GM19351 (cell line): ENCODE results near the gene ASPG.

Experiments
- ATAC-seq: cut with Tn5 transposase; IDR thresholded peaks from one replicate; pipeline ENCODE4 v1.9.1; 2021; ENCODE audit warnings: mild to moderate bottlenecking, moderate library complexity; ENCODE audit not compliant: unreplicated experiment

The ASPG gene

DNA sequence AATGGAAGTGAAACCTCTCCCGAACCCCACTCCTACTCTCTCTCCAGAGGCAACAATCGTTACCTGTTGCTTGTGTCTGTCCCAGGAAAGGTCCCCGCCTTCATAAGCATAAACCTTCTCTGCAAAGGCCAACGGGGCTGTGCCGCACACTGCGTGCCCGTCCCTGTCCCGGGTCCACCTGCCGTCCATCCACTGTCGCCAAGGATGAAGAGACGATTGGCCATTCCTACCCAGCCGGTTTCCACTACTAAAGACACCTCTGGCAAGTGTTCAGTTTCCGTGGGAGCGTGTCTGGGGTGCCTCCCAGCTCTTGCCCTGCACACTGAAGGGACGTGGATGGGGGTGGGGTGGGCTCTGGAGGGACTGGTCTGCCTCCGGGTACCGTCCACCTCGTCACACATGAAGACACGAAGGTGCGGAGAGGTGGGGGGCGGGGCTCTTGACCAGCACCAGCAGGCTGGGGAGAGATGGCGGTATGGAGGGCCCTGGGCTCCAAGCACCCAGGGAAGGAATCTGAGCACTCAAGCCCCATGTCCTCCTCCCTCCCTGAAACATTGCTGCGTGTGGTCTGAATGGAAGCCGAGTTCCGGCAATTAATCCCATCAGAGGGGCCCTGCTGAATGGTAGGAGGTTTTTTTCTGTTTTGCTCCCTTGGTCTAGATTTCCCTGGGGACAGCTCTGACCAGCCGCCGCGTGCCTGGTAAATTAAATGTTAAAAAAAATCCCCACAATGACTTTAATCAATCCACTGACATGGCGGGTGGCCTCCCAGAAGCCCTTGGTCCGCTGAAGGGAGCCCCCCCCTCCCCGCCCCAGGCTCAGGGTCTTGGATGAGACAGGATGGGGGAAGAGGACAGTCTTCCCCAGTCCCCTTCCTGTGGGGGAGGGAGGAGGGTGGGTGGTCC lies 48.8 kb downstream of the ASPG start:
- no peak for ATAC-seq

DNA sequence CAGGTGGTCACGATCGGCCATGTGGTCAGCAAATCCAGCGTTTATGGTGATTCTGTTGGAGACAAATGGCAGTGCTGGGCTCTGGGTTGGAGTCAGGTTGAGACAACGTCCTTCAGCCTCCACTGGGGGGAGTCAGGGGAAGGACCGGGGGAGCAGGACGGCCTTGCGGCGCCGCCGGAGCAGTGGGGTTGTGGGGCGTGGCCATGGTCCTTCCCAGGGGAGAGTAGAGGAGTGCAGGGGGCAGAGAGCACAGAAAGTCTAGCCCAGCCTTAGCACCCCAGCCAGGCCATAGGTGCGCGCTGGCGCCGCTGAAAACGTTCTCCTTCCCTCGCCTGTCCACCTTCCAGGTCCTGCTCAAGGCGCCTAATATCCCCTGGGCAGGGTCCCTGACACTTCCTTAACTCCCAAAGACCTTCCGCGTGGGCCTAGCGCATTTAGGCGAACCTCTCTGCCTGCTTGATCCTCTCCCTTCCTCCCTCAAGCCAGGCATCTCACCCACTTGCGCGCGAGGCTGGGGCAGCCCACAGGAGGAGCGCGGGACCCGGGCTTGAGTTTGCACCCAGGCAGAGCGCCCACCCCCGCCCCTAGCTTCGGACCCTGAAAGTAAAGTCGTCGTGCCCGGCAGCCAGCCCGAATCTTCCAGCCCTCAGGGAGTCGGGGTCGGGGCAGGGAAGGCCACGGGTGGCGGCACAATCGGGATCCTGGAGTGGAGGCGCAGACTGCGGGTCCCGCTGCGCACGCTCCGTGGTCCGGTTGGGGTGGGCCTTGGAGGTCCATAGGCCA lies 49.8 kb downstream of the ASPG start:
- no peak for ATAC-seq

DNA sequence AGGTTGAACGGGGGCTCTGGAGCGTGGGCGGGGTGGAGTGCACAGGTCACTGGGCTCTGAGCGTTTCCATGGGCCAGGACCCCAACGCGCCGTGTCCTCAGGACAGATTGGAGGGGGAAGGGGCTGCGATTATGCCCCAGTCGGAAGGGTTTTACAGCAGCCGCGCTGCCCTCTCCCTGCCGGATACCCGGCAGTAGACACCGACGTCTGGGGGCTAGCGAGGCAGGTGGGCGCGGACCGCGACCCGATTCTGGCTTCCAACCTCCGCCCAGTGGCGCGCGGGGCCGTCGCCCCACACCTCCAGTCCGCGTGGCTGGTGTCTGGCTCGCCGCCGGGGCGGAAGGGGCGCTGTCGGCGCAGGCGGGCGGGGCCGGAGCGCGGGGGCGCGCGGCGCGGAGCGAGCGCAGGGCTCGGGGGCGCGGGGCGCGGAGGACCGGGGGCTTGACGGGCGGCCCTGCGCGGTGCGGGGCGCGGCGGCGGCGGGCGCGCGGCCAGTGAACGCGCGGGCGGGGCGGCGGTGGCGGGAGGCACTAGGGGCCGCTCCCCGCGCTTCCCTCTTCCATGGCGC lies 50.5 kb downstream of the ASPG start:
- ATAC-seq: no peak

DNA sequence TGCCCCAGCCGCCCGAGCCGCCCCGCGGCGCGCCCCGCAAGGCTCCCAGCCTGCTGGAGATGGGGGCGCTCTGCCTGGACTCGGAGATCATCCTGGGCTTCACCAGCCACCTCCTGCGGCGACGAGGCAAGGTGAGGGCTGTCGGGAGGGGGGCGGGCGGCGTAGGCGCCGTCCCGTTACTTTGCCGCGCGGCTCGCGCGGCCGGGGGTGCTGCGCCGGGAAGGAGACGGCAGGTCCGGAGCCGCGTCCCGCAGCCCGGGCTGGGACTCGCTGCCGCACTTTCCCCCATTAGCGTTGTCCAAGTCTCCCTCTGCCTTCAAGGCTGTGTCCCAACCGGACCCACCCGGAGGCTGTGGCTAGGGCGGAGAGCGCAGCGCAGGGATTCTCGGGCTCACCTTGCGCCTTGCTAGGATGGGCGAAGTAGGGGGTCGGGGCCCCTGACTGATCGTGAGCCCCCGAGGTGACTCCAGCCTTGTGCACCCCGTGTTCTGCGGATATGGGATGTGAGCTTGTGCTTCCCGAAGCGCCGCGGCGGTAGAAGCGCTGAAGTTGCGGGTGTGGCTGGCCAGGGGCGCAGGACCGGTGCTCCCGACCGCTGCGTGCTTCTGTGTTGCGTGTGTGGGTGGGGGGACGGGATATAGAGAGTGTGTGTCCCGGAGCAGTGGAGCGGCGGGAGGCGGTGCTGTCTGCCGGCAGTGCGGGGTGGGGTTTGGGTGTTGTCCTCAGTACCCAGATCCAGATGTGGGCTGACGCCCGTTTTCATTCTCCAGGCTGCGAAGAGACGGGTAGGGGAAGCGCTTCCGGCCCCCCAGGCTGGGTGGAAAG lies 51.2 kb downstream of the ASPG start:
- no peak for ATAC-seq

DNA sequence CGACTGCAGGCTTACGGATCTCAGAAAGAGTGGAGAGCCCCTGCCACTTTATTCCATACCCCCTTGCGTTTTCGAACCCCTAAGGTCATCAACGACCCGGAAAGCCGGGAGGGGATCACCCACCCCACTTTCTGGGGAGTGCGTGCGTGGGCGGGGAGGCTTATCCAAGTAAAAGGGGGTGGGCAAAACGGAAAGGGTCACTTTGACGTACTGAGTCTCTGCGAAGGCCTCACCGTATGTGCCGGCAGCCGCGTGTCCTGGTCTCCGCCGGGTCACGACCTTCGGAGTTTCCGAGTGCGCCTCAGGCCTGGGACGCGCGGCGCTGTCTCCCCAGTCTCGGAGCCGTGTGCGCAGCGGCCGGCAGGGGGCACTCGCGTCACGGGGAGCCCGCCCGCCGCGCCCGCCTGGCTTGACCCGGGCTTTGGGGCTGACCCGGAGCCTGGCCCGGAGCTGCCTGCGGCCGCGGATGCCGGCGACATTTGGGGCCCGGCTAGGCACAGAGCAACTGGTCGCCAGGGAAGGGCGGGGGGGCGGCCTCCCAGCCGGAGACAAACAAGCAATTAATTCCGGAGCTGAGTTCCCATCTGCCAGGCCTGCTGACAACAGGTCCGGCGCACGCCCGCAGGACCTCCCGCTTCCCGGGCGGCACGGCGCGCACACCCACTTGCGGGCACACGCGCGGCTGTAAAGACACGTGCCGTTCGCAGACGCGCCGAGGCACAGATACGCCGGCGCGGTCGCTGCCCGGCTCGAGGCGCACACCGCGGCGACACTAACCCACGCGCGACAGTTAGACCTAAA lies 52.0 kb downstream of the ASPG start:
- no peak for ATAC-seq

DNA sequence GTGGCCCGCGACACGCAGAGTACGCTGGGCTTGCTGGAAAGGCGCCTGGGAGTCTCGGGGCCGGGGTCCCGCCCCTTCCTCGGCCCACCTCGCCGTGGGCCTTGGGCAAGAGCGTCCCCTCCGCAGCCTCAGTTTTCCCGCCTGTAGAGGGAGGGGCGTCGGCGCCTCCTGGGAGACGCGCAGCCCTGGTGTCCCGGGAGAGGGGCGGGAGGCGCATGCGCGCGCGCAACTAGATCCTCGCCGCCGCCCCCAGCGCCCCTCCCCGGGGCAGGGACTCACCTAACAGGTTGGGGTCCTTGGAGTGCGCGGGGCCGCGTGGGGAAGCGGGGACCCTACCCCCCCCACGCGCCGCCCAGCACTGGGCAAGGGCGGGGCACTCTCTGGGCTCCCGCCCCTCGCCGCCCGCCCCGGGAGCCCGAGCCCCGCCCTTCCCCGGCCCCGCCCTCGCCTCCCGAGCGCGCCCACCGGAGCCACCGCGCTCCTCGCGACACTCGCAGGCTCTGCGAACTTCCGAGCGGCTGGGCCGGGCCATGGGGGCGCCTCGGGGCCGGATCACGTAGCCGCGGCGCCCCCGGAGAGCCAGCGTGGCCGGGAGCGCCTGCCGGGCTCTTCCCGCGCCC lies 52.7 kb downstream of the ASPG start, which contains the start of gene KIF26A:
Gene KIF26A, plus strand, starts transcription at position 490 of the 620 bp plus-strand sequence. CDS start 136 bp downstream, outside the sequence.
- no peak for ATAC-seq

DNA sequence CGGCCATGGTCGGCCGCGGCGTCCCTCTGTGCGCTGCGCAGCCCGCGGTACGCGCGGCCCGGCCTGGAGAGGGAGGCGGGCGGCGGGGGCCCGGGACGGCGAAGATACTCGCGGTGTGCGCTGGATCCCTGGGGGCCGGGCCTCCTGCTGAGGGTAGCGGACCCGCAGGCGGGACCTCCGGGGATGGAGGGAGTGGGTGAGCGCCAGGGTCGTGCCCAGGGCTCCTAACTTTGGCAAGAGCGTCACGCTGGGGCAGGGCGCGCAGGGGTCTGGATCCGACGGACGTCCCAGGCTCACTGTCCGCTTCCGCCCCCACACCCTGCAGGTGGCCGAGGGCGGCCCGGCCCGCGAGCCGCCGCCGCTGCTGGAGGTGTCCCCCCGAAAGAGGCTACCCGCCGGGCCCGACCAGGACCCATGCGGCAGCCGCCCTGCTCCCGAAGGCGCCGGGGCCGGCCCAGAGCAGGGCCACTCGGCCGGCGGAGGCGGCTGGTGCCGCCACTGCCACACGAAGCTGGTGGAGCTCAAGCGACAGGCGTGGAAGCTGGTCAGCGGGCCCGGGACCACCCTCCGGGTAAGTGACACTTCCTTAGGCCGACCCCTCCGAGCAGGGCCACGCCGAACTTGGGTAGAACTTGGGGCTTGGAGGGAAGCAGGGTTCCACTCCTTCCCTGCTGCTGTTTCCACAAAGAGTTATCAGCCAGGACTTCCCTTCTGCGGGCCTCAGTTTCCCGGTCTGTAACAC lies 53.4 kb downstream of the ASPG start:
- no peak for ATAC-seq

DNA sequence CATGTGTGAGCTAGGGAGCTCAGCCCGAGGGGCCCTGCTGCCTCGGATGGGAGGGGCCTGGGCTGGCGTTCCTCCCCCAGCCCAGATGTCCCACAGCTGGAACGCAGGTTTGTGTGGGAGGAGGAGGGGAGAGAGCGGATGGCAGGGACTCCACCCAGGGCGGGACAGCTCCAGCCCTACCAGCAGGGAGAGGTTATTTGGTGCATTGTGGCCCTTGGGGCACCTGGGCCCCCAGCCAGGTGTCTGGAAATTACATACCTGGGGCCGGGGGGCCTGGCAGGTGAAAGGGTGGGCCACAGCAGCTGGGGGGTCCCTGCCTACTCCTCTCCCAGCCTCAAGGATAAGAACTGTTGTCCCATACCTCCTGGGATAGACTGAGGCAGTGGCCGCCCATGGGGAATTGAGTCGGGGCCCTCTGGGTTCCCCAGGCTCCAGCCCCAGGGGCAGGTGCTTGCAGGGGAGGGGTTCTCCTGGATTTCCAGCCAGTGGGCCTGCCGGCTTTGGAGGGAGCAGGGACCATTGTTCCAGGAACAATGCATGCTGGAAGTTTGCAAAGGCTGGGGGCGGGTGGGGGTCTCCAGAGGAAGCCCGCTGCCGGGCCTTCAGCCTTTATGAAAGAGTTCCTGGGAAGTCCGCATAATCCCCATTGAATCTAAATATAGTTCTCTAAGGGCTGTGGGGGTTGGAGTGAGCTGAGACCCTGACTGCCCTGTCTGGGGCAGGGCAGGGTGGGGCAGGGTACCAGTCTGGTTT lies 54.1 kb downstream of the ASPG start:
- no peak for ATAC-seq

DNA sequence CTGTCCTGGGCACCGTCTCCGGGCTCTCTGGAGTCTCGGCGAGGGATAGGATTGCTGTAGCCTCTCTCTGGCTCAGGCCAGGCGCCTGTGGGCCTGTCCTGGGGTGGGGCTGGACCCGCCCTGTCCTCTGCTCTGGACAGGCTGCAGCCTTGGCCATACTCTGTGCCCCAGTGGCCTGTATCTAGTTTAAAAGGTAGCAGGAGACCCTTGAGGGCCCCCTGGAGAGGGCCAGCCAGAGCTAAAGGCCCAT lies 54.6 kb downstream of the ASPG start:
- no peak for ATAC-seq

DNA sequence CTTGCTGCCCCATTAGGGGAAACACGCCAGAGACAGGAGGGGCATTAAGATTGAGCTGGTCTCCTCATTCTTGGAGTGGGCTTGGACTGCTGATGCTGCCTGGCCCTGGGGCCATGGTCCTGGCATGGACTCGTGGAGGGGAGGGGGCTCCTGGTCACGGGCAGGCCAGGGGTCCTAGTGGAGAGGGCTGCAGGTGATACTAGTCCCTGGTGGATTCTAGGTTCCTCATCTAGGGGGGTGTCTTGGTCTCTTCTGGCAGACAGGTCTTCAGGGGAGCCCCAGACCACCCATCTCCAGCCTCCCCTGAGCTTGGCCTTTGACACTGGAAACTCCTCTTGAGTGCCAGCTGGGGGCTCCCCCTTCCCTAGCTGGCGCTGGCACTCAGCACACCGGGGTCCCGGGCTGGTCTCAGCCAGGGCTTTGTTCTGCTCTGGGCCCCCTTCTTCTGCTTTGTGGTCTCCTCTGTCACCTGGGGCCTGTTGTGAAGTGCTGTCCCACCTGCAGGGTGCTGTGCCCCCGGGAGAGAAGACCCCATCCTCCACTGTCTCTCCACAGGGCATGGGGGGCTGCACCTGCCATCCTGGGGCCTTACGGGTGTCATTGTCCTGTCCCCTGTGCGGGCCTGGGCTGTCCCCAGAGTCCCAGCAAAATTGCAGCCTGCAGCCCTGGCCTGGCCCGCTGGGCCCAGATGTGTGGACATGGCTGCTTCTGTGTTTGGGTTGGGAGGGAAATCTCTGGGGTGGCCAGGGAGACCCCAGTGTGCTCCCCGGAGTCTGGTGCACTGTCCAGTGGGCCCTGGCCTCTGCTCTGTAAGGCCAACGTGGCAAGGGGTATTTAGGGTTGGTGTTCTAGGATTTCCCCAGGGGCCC lies 55.2 kb downstream of the ASPG start:
- ATAC-seq: no peak

DNA sequence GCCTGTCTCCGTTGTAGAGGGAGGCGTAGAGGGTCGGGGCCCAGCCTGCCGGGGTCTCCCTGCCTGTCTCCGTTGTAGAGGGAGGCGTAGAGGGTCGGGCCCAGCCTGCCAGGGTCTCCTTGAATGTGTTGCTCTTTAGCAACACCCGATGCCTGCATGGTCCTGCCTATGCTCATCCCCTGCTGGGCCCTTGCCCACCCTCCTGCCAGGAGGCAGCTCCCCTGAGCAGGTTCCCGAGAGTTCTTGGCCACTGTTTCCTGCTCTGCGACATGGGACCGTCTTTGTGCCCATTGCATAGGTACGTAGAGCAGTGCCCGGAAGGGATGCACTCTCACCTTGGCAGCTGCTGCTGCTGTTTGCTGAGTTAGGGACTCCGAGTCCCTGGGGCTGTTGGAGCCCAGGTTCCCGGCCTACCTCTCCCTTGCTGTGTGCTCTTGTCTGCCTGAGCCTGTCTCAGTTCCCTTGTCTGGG lies 56.2 kb downstream of the ASPG start:
- ATAC-seq: no peak

DNA sequence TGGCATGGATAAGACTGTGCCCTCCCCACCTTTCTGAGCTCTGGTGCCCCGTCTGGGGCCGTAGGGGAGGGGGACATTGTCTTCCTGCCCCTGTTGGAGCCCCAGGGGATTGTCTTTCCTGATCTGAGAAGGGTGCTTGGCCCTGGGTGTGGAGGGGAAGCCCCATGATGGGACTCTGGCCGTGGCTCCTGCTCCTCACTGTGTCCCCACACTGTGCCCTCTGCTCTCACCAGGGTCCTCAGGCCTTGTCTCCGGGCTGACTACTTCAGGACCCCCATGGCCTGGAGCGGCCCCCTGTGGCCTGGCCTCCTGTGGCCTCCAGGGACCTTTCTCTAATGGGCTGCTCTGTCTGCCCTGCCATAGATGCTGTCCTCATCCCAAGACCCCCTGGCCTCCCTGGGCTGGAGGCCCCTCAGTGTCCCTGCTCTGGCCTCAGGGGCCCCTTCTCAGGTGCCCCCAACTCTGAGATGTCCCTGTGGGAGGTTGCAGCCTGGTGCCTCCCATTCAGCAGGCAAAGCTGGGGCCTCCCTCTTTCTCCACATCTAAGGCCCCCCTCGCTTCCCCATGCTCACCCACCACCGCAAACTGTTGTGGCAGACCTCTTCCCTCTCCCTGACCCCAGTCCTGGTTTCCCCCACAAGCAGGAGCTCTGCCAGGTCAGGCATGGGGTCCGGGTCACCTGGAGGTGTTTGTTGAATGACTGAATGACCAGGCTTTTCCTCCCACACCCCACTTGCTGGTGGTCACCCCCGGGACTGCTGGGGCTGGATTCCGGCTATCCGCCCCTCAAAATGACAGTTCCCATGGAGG lies 56.8 kb downstream of the ASPG start:
- ATAC-seq: no peak

DNA sequence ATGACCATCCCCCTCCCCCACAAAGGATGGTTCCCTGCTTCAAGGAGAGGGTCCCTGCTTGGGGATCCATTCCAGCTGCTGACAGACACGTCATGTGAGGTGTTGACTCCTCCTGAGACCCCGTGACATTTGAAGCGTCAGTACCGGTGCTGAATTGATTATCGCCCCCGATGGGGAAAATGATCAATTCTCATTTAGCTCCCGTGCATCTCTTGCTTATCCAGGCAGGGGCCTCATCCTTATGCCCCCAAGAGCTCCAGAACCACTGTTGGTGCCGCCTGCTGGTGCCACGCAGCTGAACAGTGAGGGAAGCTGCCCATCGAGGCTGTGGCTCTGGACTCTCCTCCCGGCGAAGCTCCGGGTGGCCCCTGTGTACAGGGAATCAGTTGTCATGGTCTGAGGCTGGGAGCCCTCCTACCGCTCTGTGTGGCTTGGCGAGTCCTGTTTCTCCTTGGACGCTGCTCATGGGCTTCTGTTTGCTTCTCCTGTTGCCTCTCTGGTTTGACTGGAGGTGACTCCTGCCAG lies 57.5 kb downstream of the ASPG start:
- ATAC-seq: no peak

DNA sequence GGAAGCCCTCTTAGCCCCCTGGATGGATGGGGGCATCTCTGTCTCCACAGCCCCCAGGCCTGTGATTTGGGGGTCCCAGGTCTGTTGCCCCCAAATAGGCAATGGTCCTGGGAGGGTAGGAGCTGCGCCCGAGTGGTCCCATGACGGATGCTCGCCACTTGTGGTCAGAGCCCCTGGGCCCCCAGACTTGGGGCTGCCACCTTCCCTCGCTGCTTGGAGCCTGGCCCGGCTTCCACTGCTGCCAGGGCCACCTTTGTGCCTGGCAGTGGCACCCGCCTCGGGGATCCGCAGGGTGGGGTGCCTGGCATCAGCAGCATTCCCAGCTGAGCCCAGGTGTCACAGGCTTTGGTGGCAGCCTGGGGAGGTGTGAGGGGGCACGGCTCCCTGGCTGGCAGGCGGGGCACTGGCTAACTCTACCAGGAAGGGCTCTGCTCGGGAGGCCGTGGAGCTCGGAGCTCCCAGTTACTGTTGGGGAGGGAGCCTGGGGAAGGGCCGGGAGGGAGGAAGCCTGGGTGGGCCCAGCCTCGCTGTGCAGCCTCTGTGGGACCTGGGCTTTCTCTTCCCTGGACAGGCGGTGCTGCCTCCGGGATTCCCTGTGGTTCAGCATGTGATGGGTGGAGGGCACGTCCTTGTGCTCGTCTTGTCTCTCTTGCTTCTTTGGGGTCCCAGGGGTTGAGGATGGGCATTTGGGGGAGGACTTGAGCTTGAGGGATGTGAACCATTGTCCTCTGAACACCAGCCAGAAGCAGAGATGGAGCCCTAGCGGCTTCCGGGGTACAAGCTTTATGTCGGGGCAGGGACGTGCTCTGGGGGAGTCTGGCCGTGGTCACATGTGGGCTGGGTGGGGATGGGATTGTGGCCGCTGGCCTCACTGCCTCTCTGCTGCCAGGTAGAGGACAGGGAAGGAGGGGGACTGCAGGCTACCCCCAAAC lies 58.3 kb downstream of the ASPG start:
- no peak for ATAC-seq

DNA sequence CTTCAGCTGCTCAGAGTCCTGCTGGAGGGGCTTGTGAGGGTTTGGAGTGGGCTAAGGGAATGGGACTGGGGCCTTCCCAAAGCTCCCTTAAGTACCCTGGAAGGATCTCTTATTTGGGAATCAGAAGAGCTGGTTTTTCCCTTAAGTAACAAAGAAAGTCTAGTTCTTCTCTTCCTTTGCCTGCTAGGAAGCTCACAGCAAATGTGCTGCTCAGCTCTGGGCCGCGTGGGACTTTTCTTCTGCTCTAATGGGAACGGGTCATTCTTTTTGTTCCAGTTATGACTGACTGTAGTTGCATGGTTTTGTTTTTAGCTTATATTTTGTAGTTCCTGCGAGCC lies 58.9 kb downstream of the ASPG start:
- no peak for ATAC-seq
